Measurements from ENCODE around the gene AP4M1.

The AP4M1 gene

GRCh38 chr7:100111156-100111555 lies 9.7 kb downstream of the AP4M1 start:
- Histone ChIP-seq H3K4me3 (ENCODE audit: low read length, poor library complexity, severe bottlenecking) (no peak overlapping the region), H3F3A (ENCODE audit: low read depth) (no peaks in the 10 kb centered on the region), H3K9ac (ENCODE audit: low read depth, low read length, poor library complexity, severe bottlenecking) (no peak overlapping the region), H3K27me3 (ENCODE audit: insufficient read depth, low read length, poor library complexity, severe bottlenecking) (no peaks in the 10 kb centered on the region), H3K4me2 (ENCODE audit: low read depth, low read length, poor library complexity, severe bottlenecking) (no peak overlapping the region), H3K9me2 (replicated peaks; ENCODE audit: low read depth, low read length) (no peaks in the 10 kb centered on the region), H3K9me3 (ENCODE audit: insufficient read depth, low read depth, low read length) (no peaks in the 10 kb centered on the region), H3K79me2 (ENCODE audit: insufficient read depth, low read length) (no peaks in the 10 kb centered on the region), H4K20me1 (ENCODE audit: insufficient read depth, low read length, poor library complexity, severe bottlenecking) (no peaks in the 10 kb centered on the region), H2AFZ (ENCODE audit: low read length) (no peak overlapping the region), H3K4me1 (ENCODE audit: insufficient read depth, low read length, poor library complexity, severe bottlenecking) (no peaks in the 10 kb centered on the region), H3K36me3 (ENCODE audit: insufficient read depth, low read length) (peaks cover 19% of the 10 kb centered on the region; the same call in 1 of the 2 replicates)
- TF ChIP-seq EZH2phosphoT487 (IDR thresholded peaks at IDR 0.05; ENCODE audit: borderline replicate concordance) = no peak
- TF ChIP-seq CTCF (conservative IDR thresholded peaks at IDR 0.05; ENCODE audit: low read length) = no peak

- H3K9me3 ChIP-seq (ENCODE audit: insufficient read depth, low read depth, low read length) = no peaks in the 10 kb centered on the region
- H3F3A ChIP-seq (ENCODE audit: low read depth) = no peaks in the 10 kb centered on the region
- H4K20me1 ChIP-seq (ENCODE audit: insufficient read depth, low read length, poor library complexity, severe bottlenecking) = no peaks in the 10 kb centered on the region
- H3K79me2 ChIP-seq (ENCODE audit: insufficient read depth, low read length) = no peaks in the 10 kb centered on the region
- no peak overlapping the region for H3K9ac ChIP-seq (ENCODE audit: low read depth, low read length, poor library complexity, severe bottlenecking)
- H3K27me3 ChIP-seq (ENCODE audit: insufficient read depth, low read length, poor library complexity, severe bottlenecking) = no peaks in the 10 kb centered on the region
- no peaks in the 10 kb centered on the region for H3K9me2 ChIP-seq (replicated peaks; ENCODE audit: low read depth, low read length)
- no peaks in the 10 kb centered on the region for H3K4me1 ChIP-seq (ENCODE audit: insufficient read depth, low read length, poor library complexity, severe bottlenecking)
- no peak overlapping the region for H3K4me3 ChIP-seq (ENCODE audit: low read length, poor library complexity, severe bottlenecking)
- H3K4me2 ChIP-seq (ENCODE audit: low read depth, low read length, poor library complexity, severe bottlenecking) = no peak overlapping the region
- TF ChIP-seq CTCF (conservative IDR thresholded peaks at IDR 0.05; ENCODE audit: low read length) = no peak
- TF ChIP-seq EZH2phosphoT487 (IDR thresholded peaks at IDR 0.05; ENCODE audit: borderline replicate concordance) = no peak
- H3K36me3 ChIP-seq (ENCODE audit: insufficient read depth, low read length) = peaks cover 15% of the 10 kb centered on the region; the same call in 1 of the 2 replicates
- H2AFZ ChIP-seq (ENCODE audit: low read length) = no peak overlapping the region
Observed at GRCh38 chr7:100111914-100112313, 10.5 kb downstream of the AP4M1 start.

- Histone ChIP-seq H3K9ac (ENCODE audit: low read depth, low read length, poor library complexity, severe bottlenecking) (no peak overlapping the region), H3K79me2 (ENCODE audit: insufficient read depth, low read length) (peaks cover 16% of the 10 kb centered on the region), H3K36me3 (ENCODE audit: insufficient read depth, low read length) (peaks cover 4% of the 10 kb centered on the region; the same call in 1 of the 2 replicates), H2AFZ (ENCODE audit: low read length) (no peak overlapping the region), H4K20me1 (ENCODE audit: insufficient read depth, low read length, poor library complexity, severe bottlenecking) (peaks cover 4% of the 10 kb centered on the region), H3F3A (ENCODE audit: low read depth) (no peaks in the 10 kb centered on the region), H3K4me3 (ENCODE audit: low read length, poor library complexity, severe bottlenecking) (no peak overlapping the region), H3K4me2 (ENCODE audit: low read depth, low read length, poor library complexity, severe bottlenecking) (no peak overlapping the region), H3K27me3 (ENCODE audit: insufficient read depth, low read length, poor library complexity, severe bottlenecking) (no peaks in the 10 kb centered on the region), H3K9me3 (ENCODE audit: insufficient read depth, low read depth, low read length) (no peaks in the 10 kb centered on the region), H3K4me1 (ENCODE audit: insufficient read depth, low read length, poor library complexity, severe bottlenecking) (peaks cover 6% of the 10 kb centered on the region), H3K9me2 (replicated peaks; ENCODE audit: low read depth, low read length) (no peaks in the 10 kb centered on the region)
- TF ChIP-seq CTCF (conservative IDR thresholded peaks at IDR 0.05; ENCODE audit: low read length) (no peak), EZH2phosphoT487 (IDR thresholded peaks at IDR 0.05; ENCODE audit: borderline replicate concordance) (no peak)
Observed at GRCh38 chr7:100115026-100115425, 13.6 kb downstream of the AP4M1 start.

Data from Loucy (cell line).